ENCODE data around the gene HPSE2. TPM values are rescaled to one million over a fixed set of nuclear protein-coding genes. Genes with fewer than 3 reads are reported as not detected.

Gene HPSE2
- total RNA-seq, 4 donors from 2014 or later: 32.3 to 70.0 (median 43.6) TPM

GRCh38 chr10:98457721-98458120, 777.9 kb downstream of the HPSE2 start:
- TF ChIP-seq POLR2A (IDR thresholded peaks at IDR 0.05; ENCODE audit: low read depth) (no peak), EP300 (IDR thresholded peaks at IDR 0.05) (no peak), CTCF (IDR thresholded peaks at IDR 0.05) (no peak), POLR2AphosphoS5 (IDR thresholded peaks at IDR 0.05) (no peak)
- Histone ChIP-seq H3K4me3 (no peak overlapping the region), H3K36me3 (peaks cover 0 to 9% (median 0%) of the 10 kb centered on the region in 4 donors), H3K27ac (replicated peaks in 1 of 4) (no peak overlapping the region), H3K9me3 (no peaks in the 10 kb centered on the region), H3K4me1 (peaks cover 9 to 14% (median 12%) of the 10 kb centered on the region in 4 donors), H3K27me3 (no peaks in the 10 kb centered on the region)
- DNase-seq (ENCODE audit: extremely low spot score): no peak
- intact Hi-C loops (cut with DNase I): no loop called here
- 60% methylated on average over 7 of the region's 8 CpGs for WGBS

GRCh38 chr10:98456686-98457482, 778.8 kb downstream of the HPSE2 start:
- H3K4me1 ChIP-seq: peaks cover 9 to 14% (median 12%) of the 10 kb centered on the region in 4 donors
- H3K9me3 ChIP-seq: no peaks in the 10 kb centered on the region
- peak; percentile 55 for DNase-seq (ENCODE audit: extremely low spot score)
- no peak overlapping the region for H3K4me3 ChIP-seq
- no peaks in the 10 kb centered on the region for H3K27me3 ChIP-seq
- 78% methylated on average over 12 of the region's 12 CpGs for WGBS
- no peak overlapping the region for H3K27ac ChIP-seq (replicated peaks in 1 of 4)
- no peak for TF ChIP-seq POLR2A (IDR thresholded peaks at IDR 0.05; ENCODE audit: low read depth)
- no peak for TF ChIP-seq POLR2AphosphoS5 (IDR thresholded peaks at IDR 0.05)
- TF ChIP-seq CTCF (IDR thresholded peaks at IDR 0.05): no peak
- no peak for TF ChIP-seq EP300 (IDR thresholded peaks at IDR 0.05)
- intact Hi-C loops (cut with DNase I): no loop called here
- H3K36me3 ChIP-seq: peaks cover 0 to 9% (median 0%) of the 10 kb centered on the region in 4 donors

GRCh38 chr10:98456043-98456570, 779.5 kb downstream of the HPSE2 start:
- TF ChIP-seq EP300 (IDR thresholded peaks at IDR 0.05): no peak
- no peak for TF ChIP-seq CTCF (IDR thresholded peaks at IDR 0.05)
- TF ChIP-seq POLR2AphosphoS5 (IDR thresholded peaks at IDR 0.05): no peak
- TF ChIP-seq POLR2A (IDR thresholded peaks at IDR 0.05; ENCODE audit: low read depth): no peak
- 96% methylated on average over 3 of the region's 4 CpGs for WGBS
- no peaks in the 10 kb centered on the region for H3K9me3 ChIP-seq
- intact Hi-C loops (cut with DNase I): no loop called here
- H3K27ac ChIP-seq (replicated peaks in 1 of 4): no peak overlapping the region
- no peak overlapping the region for H3K4me3 ChIP-seq
- H3K36me3 ChIP-seq: peaks cover 0 to 9% (median 0%) of the 10 kb centered on the region in 4 donors
- DNase-seq (ENCODE audit: extremely low spot score): peak; percentile 26
- H3K4me1 ChIP-seq: peaks cover 6 to 10% (median 9%) of the 10 kb centered on the region in 4 donors
- H3K27me3 ChIP-seq: no peaks in the 10 kb centered on the region

GRCh38 chr10:98453729-98454128, 781.9 kb downstream of the HPSE2 start:
- H3K27ac ChIP-seq (replicated peaks in 1 of 4): no peak overlapping the region
- 87% methylated on average over 2 of the region's 2 CpGs for WGBS
- TF ChIP-seq EP300 (IDR thresholded peaks at IDR 0.05): no peak
- TF ChIP-seq CTCF (IDR thresholded peaks at IDR 0.05): no peak
- TF ChIP-seq POLR2A (IDR thresholded peaks at IDR 0.05; ENCODE audit: low read depth): no peak
- TF ChIP-seq POLR2AphosphoS5 (IDR thresholded peaks at IDR 0.05): no peak
- H3K4me3 ChIP-seq: no peak overlapping the region
- H3K36me3 ChIP-seq: no peaks in the 10 kb centered on the region
- no peaks in the 10 kb centered on the region for H3K9me3 ChIP-seq
- intact Hi-C loops (cut with DNase I): no loop called here
- no peaks in the 10 kb centered on the region for H3K27me3 ChIP-seq
- H3K4me1 ChIP-seq: no peaks in the 10 kb centered on the region
- peak; percentile 24 for DNase-seq (ENCODE audit: extremely low spot score)

Data from esophagus muscularis mucosa (tissue), 4 donors.